Measurements from ENCODE around the gene IFNAR1. TPM values are rescaled to one million over a fixed set of nuclear protein-coding genes. Genes with fewer than 3 reads are reported as not detected.
A peak's percentile ranks its signal among the peaks of the same experiment; 100 is the strongest.

The IFNAR1 gene
- polyA plus RNA-seq, 3 donors: 16.8 to 95.3 (median 56.2) TPM

DNA sequence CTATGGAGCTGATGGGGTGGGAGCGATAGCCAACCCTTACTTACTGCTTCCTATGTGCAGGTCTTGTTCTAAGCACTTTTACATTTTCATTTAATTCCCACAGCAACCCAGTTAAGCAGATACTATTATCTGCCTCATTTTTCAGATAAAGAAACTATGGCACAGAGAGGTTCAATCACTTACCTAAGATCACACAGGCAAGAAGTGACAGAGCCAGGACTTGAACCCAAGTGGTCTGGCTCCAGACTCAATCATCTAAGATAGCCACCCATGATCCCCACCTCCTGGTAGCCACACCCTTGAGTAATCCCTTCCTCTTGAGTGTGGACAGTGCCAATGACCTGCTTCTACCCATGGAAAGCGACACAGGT is 23.2 kb upstream of the IFNAR1 start:
- Histone ChIP-seq H3K36me3 (replicated peaks in 1 of 2; ENCODE audit: control insufficient read depth in 1 of 2, insufficient read depth in 2 of 2, low read length in 2 of 2) (peaks cover 12 to 15% of the 10 kb centered on the region in 2 donors), H3K9ac (ENCODE audit: insufficient read depth, low read length, poor library complexity, severe bottlenecking) (peak overlapping the region; percentile 47), H3K4me3 (replicated peaks in 1 of 3; ENCODE audit: low read depth in 2 of 3, low read length in 3 of 3) (peak overlapping the region in 1 of 3 experiments; percentile 50), H2AFZ (ENCODE audit: insufficient read depth, low read depth, low read length, poor library complexity, severe bottlenecking) (no peak overlapping the region), H3K27me3 (ENCODE audit: control insufficient read depth in 2 of 2, insufficient read depth in 2 of 2, low read length in 2 of 2) (no peaks in the 10 kb centered on the region), H3K9me3 (replicated peaks in 1 of 2; ENCODE audit: control insufficient read depth in 1 of 2, insufficient read depth in 1 of 2, low read length in 2 of 2) (no peaks in the 10 kb centered on the region), H3K4me1 (ENCODE audit: control insufficient read depth in 1 of 2, insufficient read depth in 2 of 2, low read length in 2 of 2) (peaks cover 78 to 89% of the 10 kb centered on the region in 2 donors), H3K27ac (ENCODE audit: low read depth in 1 of 2, low read length in 2 of 2) (peak overlapping the region; percentile 94 to 95), H3K79me2 (ENCODE audit: insufficient read depth, low read length) (peaks cover 3% of the 10 kb centered on the region), H3K4me2 (replicated peaks; ENCODE audit: extremely low read depth, low read length, poor library complexity, severe bottlenecking) (peak overlapping the region; percentile 68), H4K20me1 (ENCODE audit: insufficient read depth, low read length) (no peaks in the 10 kb centered on the region)
- Mint-ChIP-seq H3K27ac (peak overlapping the region; percentile 94 to 99 (median 97)), H3K27me3 (ENCODE audit: low read depth in 3 of 3) (peaks cover 0 to 1% (median 0%) of the 10 kb centered on the region in 3 donors), H3K4me1 (peaks cover 80% of the 10 kb centered on the region), H3K36me3 (peaks cover 15 to 30% of the 10 kb centered on the region in 2 donors), H3K9me3 (peaks cover 0 to 2% (median 0%) of the 10 kb centered on the region in 7 donors), H3K4me3 (peak overlapping the region; percentile 4 to 58)
- 53% methylated on average over 2 of the region's 2 CpGs for WGBS (ENCODE audit: insufficient coverage)
- intact Hi-C loops (cut with micrococcal nuclease): loop anchor here in 1 of 2 donors (2.0 kb wide), 1 partner anchor 33 kb away; no protein-coding TSS in a partner anchor
- DNase-seq: no peak
- TF ChIP-seq CTCF (IDR thresholded peaks at IDR 0.05): no peak

DNA sequence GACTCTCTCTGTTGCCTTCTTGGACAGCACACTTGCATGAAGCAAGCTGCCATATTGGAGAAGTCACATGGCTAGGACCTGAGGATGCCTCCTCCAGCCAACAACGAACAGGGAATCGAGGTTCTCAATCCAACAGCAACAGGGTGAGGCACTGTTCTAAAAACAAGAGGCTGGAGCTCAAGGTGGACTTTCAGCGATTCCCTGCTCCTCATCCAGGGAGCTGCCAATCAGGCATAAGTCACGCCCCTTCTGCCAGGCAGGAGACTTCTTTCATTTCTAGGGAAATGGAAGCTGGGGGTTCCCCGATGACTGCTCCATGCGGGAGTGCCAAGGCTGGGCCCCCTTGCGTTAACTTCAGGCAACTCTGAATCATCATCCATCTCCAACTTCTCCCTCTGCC is 22.7 kb upstream of the IFNAR1 start:
- peak overlapping the region; percentile 94 to 99 (median 97) for H3K27ac Mint-ChIP-seq
- Histone ChIP-seq H3K4me1 (ENCODE audit: control insufficient read depth in 1 of 2, insufficient read depth in 2 of 2, low read length in 2 of 2) (peaks cover 78 to 88% of the 10 kb centered on the region in 2 donors), H2AFZ (ENCODE audit: insufficient read depth, low read depth, low read length, poor library complexity, severe bottlenecking) (peak overlapping the region; percentile 4), H3K27me3 (ENCODE audit: control insufficient read depth in 2 of 2, insufficient read depth in 2 of 2, low read length in 2 of 2) (no peaks in the 10 kb centered on the region), H4K20me1 (ENCODE audit: insufficient read depth, low read length) (no peaks in the 10 kb centered on the region), H3K27ac (ENCODE audit: low read depth in 1 of 2, low read length in 2 of 2) (peak overlapping the region; percentile 94 to 95), H3K36me3 (replicated peaks in 1 of 2; ENCODE audit: control insufficient read depth in 1 of 2, insufficient read depth in 2 of 2, low read length in 2 of 2) (peaks cover 8 to 10% of the 10 kb centered on the region in 2 donors), H3K79me2 (ENCODE audit: insufficient read depth, low read length) (peaks cover 3% of the 10 kb centered on the region), H3K4me3 (replicated peaks in 1 of 3; ENCODE audit: low read depth in 2 of 3, low read length in 3 of 3) (peak overlapping the region in 1 of 3 experiments; percentile 50), H3K9ac (ENCODE audit: insufficient read depth, low read length, poor library complexity, severe bottlenecking) (peak overlapping the region; percentile 47), H3K4me2 (replicated peaks; ENCODE audit: extremely low read depth, low read length, poor library complexity, severe bottlenecking) (peak overlapping the region; percentile 68), H3K9me3 (replicated peaks in 1 of 2; ENCODE audit: control insufficient read depth in 1 of 2, insufficient read depth in 1 of 2, low read length in 2 of 2) (no peaks in the 10 kb centered on the region)
- intact Hi-C loops (cut with micrococcal nuclease): no loop called here
- DNase-seq: peak in 2 of 3 donors; percentile 64 to 82
- peaks cover 0 to 1% (median 0%) of the 10 kb centered on the region in 3 donors for H3K27me3 Mint-ChIP-seq (ENCODE audit: low read depth in 3 of 3)
- H3K9me3 Mint-ChIP-seq: peaks cover 0 to 2% (median 0%) of the 10 kb centered on the region in 7 donors
- 68% methylated on average over 3 of the region's 7 CpGs for WGBS (ENCODE audit: insufficient coverage)
- TF ChIP-seq CTCF (IDR thresholded peaks at IDR 0.05): no peak
- peaks cover 82% of the 10 kb centered on the region for H3K4me1 Mint-ChIP-seq
- H3K36me3 Mint-ChIP-seq: peaks cover 11 to 25% of the 10 kb centered on the region in 2 donors
- peak overlapping the region in 1 of 2 donors; percentile 58 for H3K4me3 Mint-ChIP-seq
